Smooth muscle cell (in vitro differentiated cells): ENCODE results near the gene D2HGDH. TPM values are rescaled to one million over a fixed set of nuclear protein-coding genes. Genes with fewer than 3 reads are reported as not detected.
A peak's percentile ranks its signal among the peaks of the same experiment; 100 is the strongest.
"Not testable (repeated sequence)": the region's sequence is repeated elsewhere in the genome, so short reads cannot be mapped to it uniquely, and the experiment has no call there.

Experiments
- DNase-seq: peaks from one replicate; lab custom pipeline; 2025; ENCODE audit not compliant: unreplicated experiment; lab: John Stamatoyannopoulos, UW
- H2AFZ ChIP-seq: fragments of 200-600 bp; sonication (generic); 2 replicates; pipeline ENCODE4 v1.6.0; 2016; ENCODE audit warnings: antibody characterized with exemption, low read depth, mild to moderate bottlenecking
- H3F3A ChIP-seq: fragments of 200-600 bp; sonication (generic); 2 replicates; pipeline ENCODE4 v1.6.0; 2017; ENCODE audit warnings: antibody characterized with exemption, low read depth
- H3K27ac ChIP-seq: fragments of 200-600 bp; sonication (generic); 2 replicates; pipeline ENCODE4 v1.5.1; 2016; ENCODE audit warnings: low read depth, mild to moderate bottlenecking
- H3K27me3 ChIP-seq: fragments of 200-600 bp; sonication (generic); 2 replicates; pipeline ENCODE4 v1.6.1; 2016; ENCODE audit warnings: low read depth, mild to moderate bottlenecking
- H3K36me3 ChIP-seq: fragments of 200-600 bp; sonication (generic); 2 replicates; pipeline ENCODE4 v1.5.1; 2016; ENCODE audit warnings: low read depth
- H3K4me1 ChIP-seq: fragments of 200-600 bp; sonication (generic); 2 replicates; pipeline ENCODE4 v1.5.1; 2016; ENCODE audit warnings: low read depth
- H3K4me2 ChIP-seq: fragments of 200-600 bp; sonication (generic); 2 replicates; pipeline ENCODE4 v1.6.0; 2016; ENCODE audit warnings: mild to moderate bottlenecking
- H3K4me3 ChIP-seq: fragments of 200-600 bp; sonication (generic); 2 replicates; pipeline ENCODE4 v1.5.1; 2016; ENCODE audit warnings: mild to moderate bottlenecking
- H3K79me2 ChIP-seq: fragments of 200-600 bp; sonication (generic); 2 replicates; pipeline ENCODE4 v1.6.0; 2016; ENCODE audit warnings: low read depth, mild to moderate bottlenecking
- H3K9ac ChIP-seq: fragments of 200-600 bp; sonication (generic); 2 replicates; pipeline ENCODE4 v1.6.0; 2016; ENCODE audit warnings: low read depth
- H3K9me3 ChIP-seq: fragments of 200-600 bp; sonication (generic); replicated peaks from 2 replicates; pipeline ENCODE4 v1.5.1; 2016; ENCODE audit warnings: low read depth
- H4K20me1 ChIP-seq: fragments of 200-600 bp; sonication (generic); 2 replicates; pipeline ENCODE4 v1.6.0; 2016; ENCODE audit warnings: low read depth
- CTCF ChIP-seq: fragments of 200-600 bp; sonication (generic); IDR thresholded peaks from 2 replicates; pipeline ENCODE4 v1.5.1; 2017; ENCODE audit warnings: borderline replicate concordance, mild to moderate bottlenecking, antibody characterized with exemption; ENCODE audit not compliant: insufficient read depth, poor library complexity, severe bottlenecking
- WGBS: methylation state at CpG from one replicate; pipeline ENCODE4 v1.1.7; 2016; ENCODE audit warnings: low lambda C conversion rate; 5-methylcytosine and 5-hydroxymethylcytosine counted together
- polyA plus RNA-seq: library from polyadenylated mRNA; unstranded; fragments of >200 nt; fragmentation: Nextera tagmentation; extraction: Ambion mirVana; gene quantifications from 2 replicates; pipeline ENCODE4 v1.2.1, GENCODE V29; 2016
- total RNA-seq: library from RNA; depleted of rRNA; stranded (reverse); fragments of >200 nt; gene quantifications from 2 replicates; pipeline ENCODE4 v1.2.3, GENCODE V29; 2014

Gene D2HGDH
- total and polyA plus RNA-seq, 2 experiments from 2014 or later: 3.7 to 20.7 TPM

GRCh38 chr2:241804326-241805229 is 70.1 kb downstream of the D2HGDH start:
- Histone ChIP-seq H3K27me3 (no peaks in the 10 kb centered on the region), H3K4me3 (peak overlapping the region; percentile 48), H3K4me2 (peak overlapping the region; percentile 82), H3K9me3 (no peaks in the 10 kb centered on the region), H2AFZ (no peak overlapping the region), H3K4me1 (peaks cover 8% of the 10 kb centered on the region), H3K9ac (no peak overlapping the region), H3K79me2 (no peaks in the 10 kb centered on the region), H3K36me3 (no peaks in the 10 kb centered on the region), H4K20me1 (no peaks in the 10 kb centered on the region), H3F3A (no peaks in the 10 kb centered on the region), H3K27ac (no peak overlapping the region)
- whole genome bisulfite sequencing: 72% methylated on average over 32 of the region's 35 CpGs
- DNase-seq: no peak
- no peak for TF ChIP-seq CTCF

- H4K20me1 ChIP-seq, H3K9ac ChIP-seq, H3K4me2 ChIP-seq, H3K27me3 ChIP-seq, H2AFZ ChIP-seq, H3K9me3 ChIP-seq, H3K4me3 ChIP-seq, H3F3A ChIP-seq, H3K4me1 ChIP-seq, H3K79me2 ChIP-seq, H3K36me3 ChIP-seq, H3K27ac ChIP-seq, DNase-seq: not testable (repeated sequence)
- WGBS: 0% methylated on average over 1 of the region's 8 CpGs
These were observed 71.8 kb downstream of the D2HGDH start for GRCh38 chr2:241806217-241806616.

- H3K9me3 ChIP-seq: no peaks in the 10 kb centered on the region
- 34% methylated on average over 16 of the region's 17 CpGs for whole genome bisulfite sequencing
- H3K27ac ChIP-seq: no peak overlapping the region
- H3K9ac ChIP-seq: no peak overlapping the region
- H4K20me1 ChIP-seq: no peaks in the 10 kb centered on the region
- H3F3A ChIP-seq: no peaks in the 10 kb centered on the region
- no peak for DNase-seq
- no peak for TF ChIP-seq CTCF
- no peaks in the 10 kb centered on the region for H3K79me2 ChIP-seq
- H3K4me3 ChIP-seq: no peak overlapping the region
- H3K27me3 ChIP-seq: no peaks in the 10 kb centered on the region
- H3K4me1 ChIP-seq: peaks cover 8% of the 10 kb centered on the region
- no peak overlapping the region for H2AFZ ChIP-seq
- H3K36me3 ChIP-seq: no peaks in the 10 kb centered on the region
- H3K4me2 ChIP-seq: no peak overlapping the region
These were observed 73.8 kb downstream of the D2HGDH start for GRCh38 chr2:241808051-241808720.

GRCh38 chr2:241808721-241809382 is 74.4 kb downstream of the D2HGDH start, which contains the start of gene NEU4:
Gene NEU4, plus strand, starts transcription at chr2:241809193. Its CDS starts 5,292 bp downstream, at chr2:241814485.
- no peaks in the 10 kb centered on the region for H4K20me1 ChIP-seq
- WGBS: 83% methylated on average over 31 of the region's 31 CpGs
- no peaks in the 10 kb centered on the region for H3F3A ChIP-seq
- no peak within 1 kb of the TSS for H3K9ac ChIP-seq
- no peaks in the 10 kb centered on the region for H3K36me3 ChIP-seq
- H3K27ac ChIP-seq: no peak within 1 kb of the TSS
- no peaks in the 10 kb centered on the region for H3K79me2 ChIP-seq
- no peak within 1 kb of the TSS for H3K4me3 ChIP-seq
- peaks cover 8% of the 10 kb centered on the region for H3K4me1 ChIP-seq
- DNase-seq: no peak
- no peak within 1 kb of the TSS for H3K4me2 ChIP-seq
- no peak for TF ChIP-seq CTCF
- no peaks in the 10 kb centered on the region for H3K9me3 ChIP-seq
- H2AFZ ChIP-seq: no peak within 1 kb of the TSS
- no peaks in the 10 kb centered on the region for H3K27me3 ChIP-seq
